PC-9 (cell line): ENCODE results near the gene DDX39B. TPM values are rescaled to one million over a fixed set of nuclear protein-coding genes. Genes with fewer than 3 reads are reported as not detected.
"Not testable (repeated sequence)": the region's sequence is repeated elsewhere in the genome, so short reads cannot be mapped to it uniquely, and the experiment has no call there.

ENCODE experiments used
- Bru-seq: library from RNA; stranded (reverse); fragments of 400-500 nt; gene quantifications from one replicate; lab custom pipeline; 2021; lab: Mats Ljungman, UMichigan
- BruChase-seq, 2 experiments: library from RNA; stranded (reverse); fragments of 400-500 nt; gene quantifications; one replicate each; lab custom pipeline; 2021; lab: Mats Ljungman, UMichigan
- BruUV-seq: library from RNA; stranded (reverse); fragments of 400-500 nt; replicated peaks from 2 replicates; lab custom pipeline; 2021; lab: Mats Ljungman, UMichigan
- CTCF ChIA-PET: fragments of 300-600 bp; sonication (Branson Sonifier 250); formaldehyde crosslinking; loops from one replicate; lab custom pipeline; 2022; ENCODE audit warnings: antibody characterized with exemption; lab: Charles Lee
- POLR2A ChIA-PET: fragments of 300-600 bp; sonication (Branson Sonifier 250); formaldehyde crosslinking; loops from one replicate; lab custom pipeline; 2022; ENCODE audit warnings: antibody characterized with exemption; ENCODE audit not compliant: unreplicated experiment; lab: Charles Lee
- DNase-seq, 2 experiments: peaks; one replicate each; pipeline versions ENCODE4 v3.0.0 to v3.0.0-alpha.2; 2015 to 2022; ENCODE audit warnings: mixed read lengths in 1 of 2
- H2AFZ ChIP-seq: fragments of 200-600 bp; sonication (generic); 2 replicates; pipeline ENCODE4 v1.8.1; 2017; ENCODE audit warnings: antibody characterized with exemption
- H3F3A ChIP-seq: fragments of 200-600 bp; sonication (generic); 2 replicates; pipeline ENCODE4 v1.8.1; 2017; ENCODE audit warnings: antibody characterized with exemption, mild to moderate bottlenecking, low read depth; ENCODE audit not compliant: insufficient read depth
- H3K27ac ChIP-seq: fragments of 200-600 bp; sonication (generic); 2 replicates; pipeline ENCODE4 v1.6.1; 2016; ENCODE audit warnings: mixed run types
- H3K27me3 ChIP-seq: fragments of 200-600 bp; sonication (generic); 2 replicates; pipeline ENCODE4 v1.6.1; 2016; ENCODE audit warnings: low read depth, mixed run types; ENCODE audit not compliant: insufficient read depth
- H3K36me3 ChIP-seq: fragments of 200-600 bp; sonication (generic); 2 replicates; pipeline ENCODE4 v1.6.1; 2016; ENCODE audit warnings: low read depth, mixed run types
- H3K4me1 ChIP-seq: fragments of 200-600 bp; sonication (generic); replicated peaks from 2 replicates; pipeline ENCODE4 v1.6.1; 2016; ENCODE audit warnings: mixed run types; ENCODE audit not compliant: insufficient read depth
- H3K4me2 ChIP-seq: fragments of 200-600 bp; sonication (generic); 2 replicates; pipeline ENCODE4 v1.6.1; 2017; ENCODE audit warnings: mixed run types
- H3K4me3 ChIP-seq: fragments of 200-600 bp; sonication (generic); 2 replicates; pipeline ENCODE4 v1.6.1; 2016; ENCODE audit warnings: mixed run types
- H3K79me2 ChIP-seq: fragments of 200-600 bp; sonication (generic); 2 replicates; pipeline ENCODE4 v1.6.1; 2017; ENCODE audit warnings: low read depth, mixed run types
- H3K9me2 ChIP-seq: fragments of 200-600 bp; sonication (generic); 2 replicates; pipeline ENCODE4 v1.8.1; 2017; ENCODE audit warnings: mild to moderate bottlenecking; ENCODE audit not compliant: insufficient read depth
- H3K9me3 ChIP-seq: fragments of 200-600 bp; sonication (generic); 2 replicates; pipeline ENCODE4 v1.8.1; 2016; ENCODE audit warnings: low read depth; ENCODE audit not compliant: insufficient read depth
- H4K20me1 ChIP-seq: fragments of 200-600 bp; sonication (generic); 2 replicates; pipeline ENCODE4 v1.8.1; 2017; ENCODE audit not compliant: insufficient read depth
- EZH2 ChIP-seq: fragments of 200-600 bp; sonication (generic); IDR thresholded peaks from 2 replicates; pipeline ENCODE4 v1.8.0; 2017; ENCODE audit warnings: antibody characterized with exemption, low read depth
- intact Hi-C: fragments of 100-400 bp; cut with micrococcal nuclease; formaldehyde crosslinking; loops from one replicate; pipeline ENCODE4 v1.10.0; 2022; ENCODE audit not compliant: unreplicated experiment
- long read RNA-seq: library from polyadenylated mRNA; stranded (forward); transcript quantifications from one replicate; pipeline ENCODE4 v2.0.0, GENCODE V29; 2022
- total RNA-seq: library from RNA; stranded (reverse); gene quantifications from 2 replicates; pipeline ENCODE4 v1.2.3, GENCODE V29; 2021
- TF ChIP-seq, protein P1 (sequence below): fragments of 200-600 bp; sonication (generic); conservative IDR thresholded peaks from 2 replicates; pipeline ENCODE4 v1.6.1; 2017; ENCODE audit warnings: mixed run types, antibody characterized with exemption, mild to moderate bottlenecking, moderate library complexity

The DDX39B gene
- 383 and 436 TPM in 2 replicates for total RNA-seq
- Bru-seq, nascent RNA, result percentile 72 among the genes with signal in this experiment
- BruChase-seq, experiment 1, labeled RNA remaining after a 2-hour chase, result percentile 73 among the genes with signal in this experiment
- BruChase-seq, experiment 2, labeled RNA remaining after a 6-hour chase, result percentile 94 among the genes with signal in this experiment
- long read RNA-seq, transcript DDX39B-202 (11 exons, 2,133 nt), result minor isoform, 33 of 284 reads
- long read RNA-seq, transcript DDX39B-214 (11 exons, 2,003 nt), result major isoform, 195 of 284 reads
- long read RNA-seq, transcript DDX39B-217 (4 exons, 974 nt), result minor isoform, 5 of 284 reads
- long read RNA-seq, partial matches to known transcripts, result 28 of 284 reads
- long read RNA-seq, other reads (novel, unspliced or antisense), result 23 of 284 reads

GRCh38 chr6:31541658-31542521 is at the start of gene DDX39B:
TSS of gene DDX39B (minus strand) at chr6:31542003. CDS start at chr6:31540532, 1,471 bp downstream.
- H3K79me2 ChIP-seq, result peaks cover 57% of the 10 kb centered on the region

DNA sequence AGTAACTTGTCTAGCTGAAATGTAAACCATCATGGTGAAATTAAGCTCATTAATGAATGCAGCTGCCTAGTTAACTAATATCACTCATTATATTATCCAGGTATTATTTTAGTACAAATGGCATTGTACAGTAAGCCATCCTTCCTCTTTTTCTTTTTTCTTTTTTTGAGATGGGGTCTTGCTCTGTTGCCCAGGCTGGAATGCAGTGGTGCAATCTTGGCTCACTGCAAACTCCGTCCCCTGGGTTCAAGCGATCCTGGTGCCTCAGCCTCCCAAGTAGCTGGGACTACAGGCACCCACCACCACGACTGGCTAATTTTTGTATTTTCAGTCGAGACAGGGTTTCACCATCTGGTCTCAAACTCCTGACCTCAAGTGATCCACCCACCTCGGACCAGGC is 48.9 kb upstream of the DDX39B start:
- H2AFZ ChIP-seq, H3K4me2 ChIP-seq, H3K4me3 ChIP-seq, H3K9me3 ChIP-seq, H3K27ac ChIP-seq, H3F3A ChIP-seq, BruUV-seq, H4K20me1 ChIP-seq, H3K79me2 ChIP-seq, intact Hi-C loops, H3K27me3 ChIP-seq, H3K4me1 ChIP-seq, CTCF ChIA-PET, H3K9me2 ChIP-seq, DNase-seq, H3K36me3 ChIP-seq: not testable (repeated sequence)
- POLR2A ChIA-PET, result interaction anchor here (0.7 kb wide), 1 partner anchor 16 kb away, joined by 6 read pairs; no protein-coding TSS in a partner anchor

More at GRCh38 chr6:31541658-31542521, at the start of gene DDX39B:
- intact Hi-C loops, result loop anchor here (1.0 to 10.0 kb wide), 5 partner anchors 44 to 653 kb away; partner anchors contain the start of genes CLIC1, GPSM3, HSPA1B and MICB
- POLR2A ChIA-PET, result interaction anchor here (0.6 to 1.5 kb wide), 11 partner anchors 29 to 1430 kb away, joined by 3 to 12 read pairs (median 5); partner anchors contain the start of genes LSM2 and MICB
- Histone ChIP-seq H4K20me1 (peaks cover 43% of the 10 kb centered on the region), H3K4me3 (peak within 1 kb of the TSS; percentile 75), H3K27me3 (no peaks in the 10 kb centered on the region), H3K36me3 (peaks cover 29% of the 10 kb centered on the region), H2AFZ (peak within 1 kb of the TSS; percentile 82), H3K4me1 (peaks cover 29% of the 10 kb centered on the region), H3K27ac (peak within 1 kb of the TSS; percentile 95), H3K9me2 (no peaks in the 10 kb centered on the region), H3K9me3 (no peaks in the 10 kb centered on the region), H3K4me2 (peak within 1 kb of the TSS; percentile 76), H3F3A (peaks cover 35% of the 10 kb centered on the region; the same call in 1 of the 2 replicates)
- DNase-seq, result peak; percentile 89 to 90
- TF ChIP-seq EZH2, result no peak
- TF ChIP-seq, protein P1, sequence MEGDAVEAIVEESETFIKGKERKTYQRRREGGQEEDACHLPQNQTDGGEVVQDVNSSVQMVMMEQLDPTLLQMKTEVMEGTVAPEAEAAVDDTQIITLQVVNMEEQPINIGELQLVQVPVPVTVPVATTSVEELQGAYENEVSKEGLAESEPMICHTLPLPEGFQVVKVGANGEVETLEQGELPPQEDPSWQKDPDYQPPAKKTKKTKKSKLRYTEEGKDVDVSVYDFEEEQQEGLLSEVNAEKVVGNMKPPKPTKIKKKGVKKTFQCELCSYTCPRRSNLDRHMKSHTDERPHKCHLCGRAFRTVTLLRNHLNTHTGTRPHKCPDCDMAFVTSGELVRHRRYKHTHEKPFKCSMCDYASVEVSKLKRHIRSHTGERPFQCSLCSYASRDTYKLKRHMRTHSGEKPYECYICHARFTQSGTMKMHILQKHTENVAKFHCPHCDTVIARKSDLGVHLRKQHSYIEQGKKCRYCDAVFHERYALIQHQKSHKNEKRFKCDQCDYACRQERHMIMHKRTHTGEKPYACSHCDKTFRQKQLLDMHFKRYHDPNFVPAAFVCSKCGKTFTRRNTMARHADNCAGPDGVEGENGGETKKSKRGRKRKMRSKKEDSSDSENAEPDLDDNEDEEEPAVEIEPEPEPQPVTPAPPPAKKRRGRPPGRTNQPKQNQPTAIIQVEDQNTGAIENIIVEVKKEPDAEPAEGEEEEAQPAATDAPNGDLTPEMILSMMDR, result no peak
- CTCF ChIA-PET, result interaction anchor here (0.6 to 1.2 kb wide), 5 partner anchors 46 to 588 kb away, joined by 3 to 4 read pairs (median 3); partner anchors contain the start of gene SKIC2
- BruUV-seq, result no TSS peak

DNA sequence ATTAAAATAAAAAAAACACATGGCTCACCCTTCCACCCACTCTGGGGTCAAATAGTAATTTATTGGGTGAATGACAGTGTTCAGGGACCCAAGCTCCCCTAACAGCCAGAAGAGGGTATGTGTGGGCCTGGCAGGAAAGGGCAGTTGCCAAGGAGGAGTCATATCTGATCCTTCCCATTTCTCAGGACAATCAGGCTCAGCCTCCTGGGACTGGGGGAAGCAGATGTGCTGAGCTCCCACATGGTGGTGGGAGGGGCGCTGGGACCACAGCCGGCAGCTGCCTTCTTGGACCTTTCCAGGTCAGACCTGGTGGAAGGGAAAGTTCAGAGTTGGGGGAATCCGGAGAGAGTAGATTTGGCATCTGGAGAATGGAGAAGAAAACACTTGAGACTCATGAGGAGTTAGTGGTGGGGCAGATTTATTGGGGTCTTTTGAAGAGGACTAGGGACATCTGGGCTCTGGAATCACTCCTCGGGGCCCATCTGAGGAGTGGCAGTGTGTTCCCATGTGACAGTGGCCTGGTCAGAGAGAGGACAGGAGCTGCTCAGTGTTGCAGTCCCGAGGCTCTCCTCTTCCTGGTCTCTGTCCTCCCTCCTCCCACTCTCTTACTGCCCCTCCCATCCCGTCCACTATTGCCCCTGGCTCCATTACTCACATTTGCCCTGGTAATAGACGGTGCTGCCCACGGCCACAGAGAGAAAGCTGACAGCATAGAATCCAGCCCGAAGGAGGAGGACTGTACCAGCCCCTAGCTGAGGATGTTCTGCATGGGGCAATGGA is 47.3 kb upstream of the DDX39B start:
- TF ChIP-seq, protein P1, result no peak
- TF ChIP-seq EZH2, result no peak
- no peaks in the 10 kb centered on the region for H3K9me2 ChIP-seq
- POLR2A ChIA-PET, result interaction anchor here (0.6 kb wide), 1 partner anchor 837 kb away, joined by 10 read pairs; no protein-coding TSS in a partner anchor
- no peaks in the 10 kb centered on the region for H3K4me1 ChIP-seq
- no peak for DNase-seq
- no peak overlapping the region for H3K27ac ChIP-seq
- no peaks in the 10 kb centered on the region for H4K20me1 ChIP-seq
- H3F3A ChIP-seq, result no peaks in the 10 kb centered on the region
- H3K36me3 ChIP-seq, result no peaks in the 10 kb centered on the region
- intact Hi-C loops, result no loop called here
- H2AFZ ChIP-seq, result no peak overlapping the region
- H3K4me3 ChIP-seq, result no peak overlapping the region
- CTCF ChIA-PET, result no interaction called here
- no peak overlapping the region for H3K4me2 ChIP-seq
- no TSS peak for BruUV-seq
- no peaks in the 10 kb centered on the region for H3K9me3 ChIP-seq
- no peaks in the 10 kb centered on the region for H3K27me3 ChIP-seq
- no peaks in the 10 kb centered on the region for H3K79me2 ChIP-seq
